Activated naive CD8-positive, alpha-beta T cell treated with anti-CD3 and anti-CD28 coated beads, Interleukin-2, amount 50 U/mL, for 24 hours (primary cell): ENCODE measurements around the gene LORICRIN.
"Not testable (repeated sequence)": the region's sequence is repeated elsewhere in the genome, so short reads cannot be mapped to it uniquely, and the experiment has no call there.

Experiments used
- ATAC-seq: fragments of 150-1000 bp; cut with Tn5 transposase; one replicate; pipeline ENCODE4 v1.10.0; 2021
- DNase-seq: peaks from one replicate; pipeline ENCODE4 v3.0.0; 2021
- H3K27ac Mint-ChIP-seq: one replicate; pipeline ENCODE4 v1.8.0; 2021; ENCODE audit warnings: mild to moderate bottlenecking, mixed read lengths
- H3K27me3 Mint-ChIP-seq: one replicate; pipeline ENCODE4 v1.8.0; 2021; ENCODE audit warnings: mixed read lengths
- H3K36me3 Mint-ChIP-seq: one replicate; pipeline ENCODE4 v1.8.0; 2021; ENCODE audit warnings: low read depth, mixed read lengths
- H3K4me1 Mint-ChIP-seq: one replicate; pipeline ENCODE4 v1.8.0; 2021; ENCODE audit warnings: mixed read lengths
- H3K4me3 Mint-ChIP-seq: one replicate; pipeline ENCODE4 v1.8.0; 2021; ENCODE audit warnings: mild to moderate bottlenecking, moderate library complexity, mixed read lengths
- H3K9me3 Mint-ChIP-seq: one replicate; pipeline ENCODE4 v1.8.0; 2021; ENCODE audit warnings: mixed read lengths

The LORICRIN gene

GRCh38 chr1:153259387-153259786 lies at the start of gene LORICRIN:
Gene LORICRIN (plus strand): TSS chr1:153259687. CDS start chr1:153260950, 1,263 bp downstream.
- Mint-ChIP-seq H3K9me3 (no peaks in the 10 kb centered on the region), H3K4me1 (peaks cover 29% of the 10 kb centered on the region), H3K27ac (no peak within 1 kb of the TSS), H3K4me3 (peak within 1 kb of the TSS; percentile 53), H3K36me3 (no peaks in the 10 kb centered on the region), H3K27me3 (peaks cover 50% of the 10 kb centered on the region)
- ATAC-seq (no peak), DNase-seq (no peak)

GRCh38 chr1:153210206-153210605 lies 49.3 kb upstream of the LORICRIN start:
- Mint-ChIP-seq H3K27ac (no peak overlapping the region), H3K4me3 (no peak overlapping the region), H3K9me3 (no peaks in the 10 kb centered on the region), H3K4me1 (no peaks in the 10 kb centered on the region), H3K36me3 (no peaks in the 10 kb centered on the region), H3K27me3 (peaks cover 30% of the 10 kb centered on the region)
- ATAC-seq (no peak), DNase-seq (no peak)

GRCh38 chr1:153212201-153212600 lies 47.3 kb upstream of the LORICRIN start:
- Mint-ChIP-seq H3K4me3 (no peak overlapping the region), H3K36me3 (no peaks in the 10 kb centered on the region), H3K27ac (no peak overlapping the region), H3K9me3 (no peaks in the 10 kb centered on the region), H3K27me3 (peaks cover 28% of the 10 kb centered on the region), H3K4me1 (no peaks in the 10 kb centered on the region)
- no peak for ATAC-seq
- DNase-seq = no peak

GRCh38 chr1:153213519-153213918 lies 46.0 kb upstream of the LORICRIN start:
- no peaks in the 10 kb centered on the region for H3K36me3 Mint-ChIP-seq
- no peak overlapping the region for H3K27ac Mint-ChIP-seq
- no peak for ATAC-seq
- DNase-seq = no peak
- H3K4me1 Mint-ChIP-seq = no peaks in the 10 kb centered on the region
- no peak overlapping the region for H3K4me3 Mint-ChIP-seq
- peaks cover 22% of the 10 kb centered on the region for H3K27me3 Mint-ChIP-seq
- no peaks in the 10 kb centered on the region for H3K9me3 Mint-ChIP-seq

GRCh38 chr1:153217212-153217611 lies 42.3 kb upstream of the LORICRIN start, which contains the start of gene PRR9:
Gene PRR9 (plus strand): TSS chr1:153217584. CDS start chr1:153218145, 561 bp downstream.
- peaks cover 11% of the 10 kb centered on the region for H3K27me3 Mint-ChIP-seq
- H3K4me1 Mint-ChIP-seq = no peaks in the 10 kb centered on the region
- H3K4me3 Mint-ChIP-seq = no peak within 1 kb of the TSS
- no peak for ATAC-seq
- no peaks in the 10 kb centered on the region for H3K9me3 Mint-ChIP-seq
- no peak within 1 kb of the TSS for H3K27ac Mint-ChIP-seq
- H3K36me3 Mint-ChIP-seq = no peaks in the 10 kb centered on the region
- DNase-seq = no peak

GRCh38 chr1:153217744-153218416 lies 41.6 kb upstream of the LORICRIN start:
- H3K27me3 Mint-ChIP-seq = peaks cover 9% of the 10 kb centered on the region
- no peak overlapping the region for H3K27ac Mint-ChIP-seq
- no peak overlapping the region for H3K4me3 Mint-ChIP-seq
- DNase-seq (no peak), ATAC-seq (no peak)
- no peaks in the 10 kb centered on the region for H3K36me3 Mint-ChIP-seq
- H3K9me3 Mint-ChIP-seq = no peaks in the 10 kb centered on the region
- H3K4me1 Mint-ChIP-seq = no peaks in the 10 kb centered on the region

GRCh38 chr1:153220606-153221303 lies 38.7 kb upstream of the LORICRIN start:
- H3K4me1 Mint-ChIP-seq = no peaks in the 10 kb centered on the region
- no peaks in the 10 kb centered on the region for H3K9me3 Mint-ChIP-seq
- no peaks in the 10 kb centered on the region for H3K36me3 Mint-ChIP-seq
- no peak for DNase-seq
- H3K27ac Mint-ChIP-seq = no peak overlapping the region
- H3K4me3 Mint-ChIP-seq = no peak overlapping the region
- peaks cover 5% of the 10 kb centered on the region for H3K27me3 Mint-ChIP-seq
- ATAC-seq = no peak

- DNase-seq (peak; percentile 62), ATAC-seq (peak; percentile 65)
- H3K9me3 Mint-ChIP-seq, H3K36me3 Mint-ChIP-seq, H3K4me3 Mint-ChIP-seq, H3K27me3 Mint-ChIP-seq, H3K27ac Mint-ChIP-seq, H3K4me1 Mint-ChIP-seq: not testable (repeated sequence)
Measured at GRCh38 chr1:153223040-153223891, 36.2 kb upstream of the LORICRIN start.

GRCh38 chr1:153227810-153228209 lies 31.7 kb upstream of the LORICRIN start:
- ATAC-seq (no peak), DNase-seq (no peak)
- Mint-ChIP-seq H3K27ac (no peak overlapping the region), H3K36me3 (no peaks in the 10 kb centered on the region), H3K4me3 (no peak overlapping the region), H3K9me3 (no peaks in the 10 kb centered on the region), H3K4me1 (no peaks in the 10 kb centered on the region), H3K27me3 (peaks cover 12% of the 10 kb centered on the region)

- H3K4me3 Mint-ChIP-seq = no peak overlapping the region
- no peaks in the 10 kb centered on the region for H3K9me3 Mint-ChIP-seq
- H3K36me3 Mint-ChIP-seq = no peaks in the 10 kb centered on the region
- H3K4me1 Mint-ChIP-seq = no peaks in the 10 kb centered on the region
- peaks cover 12% of the 10 kb centered on the region for H3K27me3 Mint-ChIP-seq
- no peak for ATAC-seq
- no peak overlapping the region for H3K27ac Mint-ChIP-seq
- no peak for DNase-seq
Measured at GRCh38 chr1:153228491-153228890, 31.0 kb upstream of the LORICRIN start.

GRCh38 chr1:153229076-153229829 lies 30.2 kb upstream of the LORICRIN start:
- H3K27me3 Mint-ChIP-seq = peaks cover 12% of the 10 kb centered on the region
- H3K36me3 Mint-ChIP-seq, H3K9me3 Mint-ChIP-seq, H3K4me1 Mint-ChIP-seq, H3K27ac Mint-ChIP-seq, H3K4me3 Mint-ChIP-seq, ATAC-seq: not testable (repeated sequence)
- peak; percentile 35 for DNase-seq

- H3K9me3 Mint-ChIP-seq = no peaks in the 10 kb centered on the region
- no peak overlapping the region for H3K4me3 Mint-ChIP-seq
- H3K27me3 Mint-ChIP-seq = peaks cover 12% of the 10 kb centered on the region
- ATAC-seq (no peak), DNase-seq (no peak)
- no peaks in the 10 kb centered on the region for H3K36me3 Mint-ChIP-seq
- no peak overlapping the region for H3K27ac Mint-ChIP-seq
- no peaks in the 10 kb centered on the region for H3K4me1 Mint-ChIP-seq
Measured at GRCh38 chr1:153231363-153231762, 28.1 kb upstream of the LORICRIN start.

GRCh38 chr1:153231785-153232184 lies 27.7 kb upstream of the LORICRIN start:
- Mint-ChIP-seq H3K4me1 (no peaks in the 10 kb centered on the region), H3K4me3 (no peak overlapping the region), H3K9me3 (no peaks in the 10 kb centered on the region), H3K27me3 (peaks cover 12% of the 10 kb centered on the region), H3K27ac (no peak overlapping the region), H3K36me3 (no peaks in the 10 kb centered on the region)
- ATAC-seq (no peak), DNase-seq (no peak)

GRCh38 chr1:153232553-153232952 lies 26.9 kb upstream of the LORICRIN start:
- H3K27ac Mint-ChIP-seq = no peak overlapping the region
- H3K4me3 Mint-ChIP-seq = no peak overlapping the region
- no peak for ATAC-seq

More at GRCh38 chr1:153232553-153232952, 26.9 kb upstream of the LORICRIN start:
- DNase-seq = no peak
- Mint-ChIP-seq H3K4me1 (no peaks in the 10 kb centered on the region), H3K36me3 (no peaks in the 10 kb centered on the region), H3K9me3 (no peaks in the 10 kb centered on the region), H3K27me3 (peaks cover 12% of the 10 kb centered on the region)
